ENCODE measurements around the gene ZNF620. TPM values are rescaled to one million over a fixed set of nuclear protein-coding genes. Genes with fewer than 3 reads are reported as not detected.
"Not testable (repeated sequence)": the region's sequence is repeated elsewhere in the genome, so short reads cannot be mapped to it uniquely, and the experiment has no call there.

The ZNF620 gene
- total RNA-seq, 4 donors from 2014 or later = 1.3 to 12.4 (median 5.9) TPM; not detected in 1

- Histone ChIP-seq H3K27me3 (no peaks in the 10 kb centered on the region), H3K27ac (no peak overlapping the region), H3K4me3 (no peak overlapping the region), H3K36me3 (no peaks in the 10 kb centered on the region), H3K4me1 (peaks cover 11 to 12% of the 10 kb centered on the region in 2 donors), H3K9me3 (no peaks in the 10 kb centered on the region)
- intact Hi-C loops (cut with DNase I; ENCODE audit: low total_unique reads) = no loop called here
- TF ChIP-seq POLR2A (IDR thresholded peaks at IDR 0.05) = no peak
- no peak for TF ChIP-seq CTCF (IDR thresholded peaks at IDR 0.05)
- no peak for DNase-seq
These were observed 44.7 kb upstream of the ZNF620 start for GRCh38 chr3:40461161-40461560.

GRCh38 chr3:40462838-40463237 is 43.0 kb upstream of the ZNF620 start:
- H3K36me3 ChIP-seq; H3K27me3 ChIP-seq; H3K27ac ChIP-seq; H3K4me3 ChIP-seq; intact Hi-C loops (cut with DNase I; ENCODE audit: low total_unique reads); H3K9me3 ChIP-seq; H3K4me1 ChIP-seq; DNase-seq: not testable (repeated sequence)

GRCh38 chr3:40463579-40463978 is 42.3 kb upstream of the ZNF620 start:
- no peak for DNase-seq
- Histone ChIP-seq H3K9me3 (no peaks in the 10 kb centered on the region), H3K4me1 (peaks cover 1 to 2% of the 10 kb centered on the region in 2 donors), H3K36me3 (no peaks in the 10 kb centered on the region), H3K27me3 (no peaks in the 10 kb centered on the region), H3K27ac (no peak overlapping the region), H3K4me3 (no peak overlapping the region)
- intact Hi-C loops (cut with DNase I; ENCODE audit: low total_unique reads) = no loop called here
- no peak for TF ChIP-seq CTCF (IDR thresholded peaks at IDR 0.05)
- no peak for TF ChIP-seq POLR2A (IDR thresholded peaks at IDR 0.05)

- H3K4me1 ChIP-seq = peaks cover 0 to 2% of the 10 kb centered on the region in 2 donors
- no peak overlapping the region for H3K27ac ChIP-seq
- intact Hi-C loops (cut with DNase I; ENCODE audit: low total_unique reads) = no loop called here
- no peak for DNase-seq
- no peak overlapping the region for H3K4me3 ChIP-seq
- H3K36me3 ChIP-seq = no peaks in the 10 kb centered on the region
- H3K9me3 ChIP-seq = no peaks in the 10 kb centered on the region
- no peaks in the 10 kb centered on the region for H3K27me3 ChIP-seq
- TF ChIP-seq CTCF (IDR thresholded peaks at IDR 0.05) = no peak
- TF ChIP-seq POLR2A (IDR thresholded peaks at IDR 0.05) = no peak
These were observed 41.3 kb upstream of the ZNF620 start for GRCh38 chr3:40464339-40465110.

GRCh38 chr3:40465111-40465407 is 40.8 kb upstream of the ZNF620 start:
- no peaks in the 10 kb centered on the region for H3K4me1 ChIP-seq
- intact Hi-C loops (cut with DNase I; ENCODE audit: low total_unique reads) = no loop called here
- no peaks in the 10 kb centered on the region for H3K27me3 ChIP-seq
- no peak for TF ChIP-seq CTCF (IDR thresholded peaks at IDR 0.05)
- no peak for TF ChIP-seq POLR2A (IDR thresholded peaks at IDR 0.05)
- H3K9me3 ChIP-seq = no peaks in the 10 kb centered on the region
- H3K4me3 ChIP-seq = no peak overlapping the region
- H3K36me3 ChIP-seq = no peaks in the 10 kb centered on the region
- H3K27ac ChIP-seq = no peak overlapping the region
- DNase-seq = no peak

GRCh38 chr3:40465456-40465855 is 40.4 kb upstream of the ZNF620 start:
- H3K27me3 ChIP-seq = no peaks in the 10 kb centered on the region
- intact Hi-C loops (cut with DNase I; ENCODE audit: low total_unique reads) = no loop called here
- H3K4me1 ChIP-seq = no peaks in the 10 kb centered on the region
- H3K36me3 ChIP-seq = no peaks in the 10 kb centered on the region
- H3K27ac ChIP-seq = no peak overlapping the region
- no peak overlapping the region for H3K4me3 ChIP-seq
- TF ChIP-seq POLR2A (IDR thresholded peaks at IDR 0.05) = no peak
- DNase-seq = no peak
- no peaks in the 10 kb centered on the region for H3K9me3 ChIP-seq
